WTC11 (cell line): ENCODE measurements around the gene FCN3. TPM values are rescaled to one million over a fixed set of nuclear protein-coding genes. Genes with fewer than 3 reads are reported as not detected.

ENCODE experiments used
- AFF4 ChIP-seq: sonication (generic); formaldehyde crosslinking; IDR thresholded peaks from 2 replicates; pipeline ENCODE4 v1.8.1; 2023; ENCODE audit warnings: mild to moderate bottlenecking, missing genetic modification reagents, borderline replicate concordance
- ATF1 ChIP-seq: sonication (generic); formaldehyde crosslinking; IDR thresholded peaks from 2 replicates; pipeline ENCODE4 v1.8.1; 2023; ENCODE audit warnings: mild to moderate bottlenecking, moderate library complexity, missing genetic modification reagents
- CBFB ChIP-seq: sonication (generic); formaldehyde crosslinking; IDR thresholded peaks from 2 replicates; pipeline ENCODE4 v1.8.1; 2022; ENCODE audit warnings: mild to moderate bottlenecking, low read depth, missing genetic modification reagents
- CREM ChIP-seq: sonication (generic); formaldehyde crosslinking; IDR thresholded peaks from 2 replicates; pipeline ENCODE4 v1.8.1; 2022; ENCODE audit warnings: mild to moderate bottlenecking, missing genetic modification reagents, moderate library complexity
- E2F4 ChIP-seq: sonication (generic); formaldehyde crosslinking; IDR thresholded peaks from 2 replicates; pipeline ENCODE4 v1.8.1; 2022; ENCODE audit warnings: low read depth, mild to moderate bottlenecking, moderate library complexity, missing genetic modification reagents, borderline replicate concordance
- ELF4 ChIP-seq: sonication (generic); formaldehyde crosslinking; IDR thresholded peaks from 2 replicates; pipeline ENCODE4 v1.8.1; 2022; ENCODE audit warnings: low read depth, mild to moderate bottlenecking, moderate library complexity, missing genetic modification reagents
- ESRRA ChIP-seq: sonication (generic); formaldehyde crosslinking; IDR thresholded peaks from 2 replicates; pipeline ENCODE4 v1.8.1; 2022; ENCODE audit warnings: mild to moderate bottlenecking, missing genetic modification reagents, borderline replicate concordance
- GABPB1 ChIP-seq: sonication (generic); formaldehyde crosslinking; IDR thresholded peaks from 2 replicates; pipeline ENCODE4 v1.8.1; 2023; ENCODE audit warnings: mild to moderate bottlenecking, missing genetic modification reagents
- IRF1 ChIP-seq: sonication (generic); formaldehyde crosslinking; IDR thresholded peaks from 2 replicates; pipeline ENCODE4 v1.8.0; 2023; ENCODE audit warnings: missing genetic modification reagents
- MAX ChIP-seq: sonication (generic); formaldehyde crosslinking; IDR thresholded peaks from 2 replicates; pipeline ENCODE4 v1.8.0; 2022; ENCODE audit warnings: mild to moderate bottlenecking, missing genetic modification reagents
- NFE2L1 ChIP-seq: sonication (generic); formaldehyde crosslinking; IDR thresholded peaks from 2 replicates; pipeline ENCODE4 v1.8.1; 2023; ENCODE audit warnings: missing genetic modification reagents
- PRDM15 ChIP-seq: sonication (generic); formaldehyde crosslinking; IDR thresholded peaks from 2 replicates; pipeline ENCODE4 v1.8.0; 2022; ENCODE audit warnings: missing genetic modification reagents
- PREB ChIP-seq: sonication (generic); formaldehyde crosslinking; IDR thresholded peaks from 2 replicates; pipeline ENCODE4 v1.8.1; 2022; ENCODE audit warnings: mild to moderate bottlenecking, missing genetic modification reagents, moderate library complexity, borderline replicate concordance
- RELA ChIP-seq: sonication (generic); formaldehyde crosslinking; IDR thresholded peaks from 2 replicates; pipeline ENCODE4 v1.8.1; 2022; ENCODE audit warnings: missing genetic modification reagents, mild to moderate bottlenecking, borderline replicate concordance
- SOX15 ChIP-seq: fragments of 250-450 bp; sonication (Bioruptor Pico); IDR thresholded peaks from 2 replicates; pipeline ENCODE4 v1.9.0; 2021; ENCODE audit warnings: mild to moderate bottlenecking
- ZBTB43 ChIP-seq: sonication (generic); formaldehyde crosslinking; IDR thresholded peaks from 2 replicates; pipeline ENCODE4 v1.8.1; 2023; ENCODE audit warnings: mild to moderate bottlenecking, missing genetic modification reagents
- ZNF232 ChIP-seq: sonication (generic); formaldehyde crosslinking; IDR thresholded peaks from 2 replicates; pipeline ENCODE4 v1.8.0; 2022; ENCODE audit warnings: mild to moderate bottlenecking, missing genetic modification reagents
- ZNF263 ChIP-seq: sonication (generic); formaldehyde crosslinking; IDR thresholded peaks from 2 replicates; pipeline ENCODE4 v1.8.1; 2022; ENCODE audit warnings: low read depth, mild to moderate bottlenecking, moderate library complexity, missing genetic modification reagents
- total RNA-seq: library from RNA; stranded (reverse); gene quantifications from 3 replicates; pipeline ENCODE4 v1.2.3, GENCODE V29; 2021

Gene FCN3
- total RNA-seq, 1 experiment from 2014 or later = 0.98 TPM

- 0 out of 2 replicates have a peak, but pooled peaks have one; percentile 22 for TF ChIP-seq ZBTB43
- no peak for TF ChIP-seq AFF4 (CRISPR knock-in tag)
- no peak for TF ChIP-seq IRF1
- TF ChIP-seq ESRRA (CRISPR knock-in tag) = peak; percentile 14; the same call in 1 of the 2 replicates
- no peak for TF ChIP-seq E2F4 (CRISPR knock-in tag)
- no peak for TF ChIP-seq PREB
- TF ChIP-seq CBFB = no peak
- TF ChIP-seq SOX15 = no peak
- TF ChIP-seq GABPB1 = no peak
- no peak for TF ChIP-seq RELA (CRISPR knock-in tag)
- TF ChIP-seq ZNF263 (CRISPR knock-in tag) = no peak
- TF ChIP-seq ZNF232 (CRISPR knock-in tag) = 0 out of 2 replicates have a peak, but pooled peaks have one; percentile 62
- TF ChIP-seq PRDM15 (CRISPR knock-in tag) = no peak
- peak; percentile 60 for TF ChIP-seq MAX (CRISPR knock-in tag)
- TF ChIP-seq ATF1 (CRISPR knock-in tag) = no peak
- TF ChIP-seq CREM (CRISPR knock-in tag) = peak; percentile 83
- TF ChIP-seq ELF4 (CRISPR knock-in tag) = no peak
- no peak for TF ChIP-seq NFE2L1 (CRISPR knock-in tag)
These were observed 17.6 kb upstream of the FCN3 start, which contains the start of gene GPR3 (continued) for GRCh38 chr1:27392096-27392777.
